GM23338 (cell line): ENCODE data around the gene DPYD. TPM values are rescaled to one million over a fixed set of nuclear protein-coding genes. Genes with fewer than 3 reads are reported as not detected.

Source experiments
- ATAC-seq: fragments of 200-7000 bp; cut with Tn5 transposase; 3 replicates; pipeline ENCODE4 v1.9.1; 2020
- DNase-seq: peaks from one replicate; pipeline ENCODE4 v3.0.0-alpha.2; 2015; ENCODE audit warnings: low spot score
- H2AFZ ChIP-seq: fragments of 200-600 bp; sonication (generic); 2 replicates; pipeline ENCODE4 v1.8.0; 2016; ENCODE audit warnings: antibody characterized with exemption, mild to moderate bottlenecking, moderate library complexity
- H3F3A ChIP-seq: fragments of 200-600 bp; sonication (generic); replicated peaks from 2 replicates; pipeline ENCODE4 v1.8.0; 2017; ENCODE audit warnings: antibody characterized with exemption, mixed run types, low read depth
- H3K27ac ChIP-seq: fragments of 200-600 bp; sonication (generic); 2 replicates; pipeline ENCODE4 v1.6.1; 2016; ENCODE audit warnings: low read depth
- H3K27me3 ChIP-seq: fragments of 200-600 bp; sonication (generic); 2 replicates; pipeline ENCODE4 v1.8.0; 2016; ENCODE audit warnings: mild to moderate bottlenecking, mixed run types, moderate library complexity; ENCODE audit not compliant: insufficient read depth
- H3K36me3 ChIP-seq: fragments of 200-600 bp; sonication (generic); 2 replicates; pipeline ENCODE4 v1.8.0; 2016; ENCODE audit warnings: mild to moderate bottlenecking; ENCODE audit not compliant: insufficient read depth
- H3K4me1 ChIP-seq: fragments of 200-600 bp; sonication (generic); 2 replicates; pipeline ENCODE4 v1.8.0; 2016; ENCODE audit warnings: mild to moderate bottlenecking, moderate library complexity; ENCODE audit not compliant: insufficient read depth
- H3K4me2 ChIP-seq: fragments of 200-600 bp; sonication (generic); 2 replicates; pipeline ENCODE4 v1.7.1; 2017; ENCODE audit warnings: mixed run types
- H3K4me3 ChIP-seq: fragments of 200-600 bp; sonication (generic); 2 replicates; pipeline ENCODE4 v1.6.1; 2016; ENCODE audit warnings: mixed run types
- H3K79me2 ChIP-seq: fragments of 200-600 bp; sonication (generic); replicated peaks from 2 replicates; pipeline ENCODE4 v1.8.0; 2017; ENCODE audit warnings: mild to moderate bottlenecking; ENCODE audit not compliant: insufficient read depth
- H3K9me2 ChIP-seq: fragments of 200-600 bp; sonication (generic); 2 replicates; pipeline ENCODE4 v1.8.0; 2017; ENCODE audit not compliant: insufficient read depth
- H4K20me1 ChIP-seq: fragments of 200-600 bp; sonication (generic); replicated peaks from 2 replicates; pipeline ENCODE4 v1.8.0; 2017; ENCODE audit warnings: mild to moderate bottlenecking; ENCODE audit not compliant: insufficient read depth
- H3K27ac Mint-ChIP-seq: 2 replicates; pipeline ENCODE4 v1.8.0; 2020; ENCODE audit warnings: inconsistent platforms, mild to moderate bottlenecking, moderate library complexity, mixed read lengths
- H3K27me3 Mint-ChIP-seq: 3 replicates; pipeline ENCODE4 v1.8.0; 2022; ENCODE audit warnings: low read depth, mild to moderate bottlenecking, moderate library complexity, mixed read lengths, inconsistent platforms; ENCODE audit not compliant: insufficient read depth, poor library complexity
- H3K36me3 Mint-ChIP-seq: 3 replicates; pipeline ENCODE4 v1.8.0; 2021; ENCODE audit warnings: low read depth, mild to moderate bottlenecking, inconsistent platforms, moderate library complexity, mixed read lengths
- H3K4me1 Mint-ChIP-seq: 3 replicates; pipeline ENCODE4 v1.8.0; 2020; ENCODE audit warnings: mild to moderate bottlenecking, inconsistent platforms, mixed read lengths
- H3K4me3 Mint-ChIP-seq: 3 replicates; pipeline ENCODE4 v1.8.0; 2021; ENCODE audit warnings: moderate library complexity, mild to moderate bottlenecking, inconsistent platforms, mixed read lengths
- H3K9me3 Mint-ChIP-seq: 3 replicates; pipeline ENCODE4 v1.8.0; 2020; ENCODE audit warnings: moderate library complexity, mild to moderate bottlenecking, inconsistent platforms, mixed read lengths
- CREB1 ChIP-seq: fragments of 250-450 bp; sonication (Bioruptor Pico); IDR thresholded peaks from 2 replicates; pipeline ENCODE4 v1.5.0; 2020; ENCODE audit warnings: low read depth, mild to moderate bottlenecking, moderate library complexity
- EZH2 ChIP-seq: fragments of 200-600 bp; sonication (generic); IDR thresholded peaks from one replicate; pipeline ENCODE4 v1.8.0; 2017; ENCODE audit warnings: antibody characterized with exemption, mild to moderate bottlenecking, low read depth; ENCODE audit not compliant: unreplicated experiment
- EZH2phosphoT487 ChIP-seq: fragments of 200-600 bp; sonication (generic); IDR thresholded peaks from one replicate; pipeline ENCODE4 v1.8.1; 2018; ENCODE audit warnings: antibody characterized with exemption; ENCODE audit not compliant: unreplicated experiment
- JUNB ChIP-seq: IDR thresholded peaks from one replicate; pipeline ENCODE4 v1.6.1; 2016; ENCODE audit warnings: antibody characterized with exemption; ENCODE audit not compliant: unreplicated experiment
- POLR2AphosphoS5 ChIP-seq: IDR thresholded peaks from 2 replicates; pipeline ENCODE4 v1.6.1; 2016; ENCODE audit warnings: antibody characterized with exemption, low read depth
- STAT1 ChIP-seq: IDR thresholded peaks from one replicate; pipeline ENCODE4 v1.6.1; 2016; ENCODE audit warnings: antibody characterized with exemption; ENCODE audit not compliant: unreplicated experiment
- ZNF331 ChIP-seq: fragments of 250-450 bp; sonication (Bioruptor Pico); IDR thresholded peaks from 2 replicates; pipeline ENCODE4 v1.5.0; 2020; ENCODE audit warnings: low read depth, mild to moderate bottlenecking, moderate library complexity
- polyA plus RNA-seq: library from polyadenylated mRNA; unstranded; fragments of >200 nt; fragmentation: Nextera tagmentation; extraction: Ambion mirVana; gene quantifications from 2 replicates; pipeline ENCODE4 v1.2.1, GENCODE V29; 2016
- total RNA-seq: library from RNA; depleted of rRNA; stranded (reverse); fragments of >200 nt; shearing (Covaris generic); gene quantifications from 2 replicates; pipeline ENCODE4 v1.2.3, GENCODE V29; 2014
- TF ChIP-seq, protein P1 (sequence below): IDR thresholded peaks from one replicate; pipeline ENCODE4 v1.6.1; 2018; ENCODE audit warnings: antibody characterized with exemption; ENCODE audit not compliant: unreplicated experiment
- TF ChIP-seq, protein P2 (sequence below), 2 experiments: fragments of 200-600 bp in 1 of 2; sonication (generic) in 1 of 2; conservative IDR thresholded peaks; 2 replicates each; pipeline versions ENCODE4 v1.5.1 to v1.6.1; 2016 to 2017; ENCODE audit warnings: antibody characterized with exemption in 2 of 2, low read depth in 2 of 2, mild to moderate bottlenecking in 2 of 2, moderate library complexity in 1 of 2
- TF ChIP-seq, protein P3 (sequence below): IDR thresholded peaks from 2 replicates; pipeline ENCODE4 v1.6.1; 2016; ENCODE audit warnings: antibody characterized with exemption

DPYD gene
- total and polyA plus RNA-seq, 2 experiments from 2014 or later = 0.50 to 1.6 TPM

DNA sequence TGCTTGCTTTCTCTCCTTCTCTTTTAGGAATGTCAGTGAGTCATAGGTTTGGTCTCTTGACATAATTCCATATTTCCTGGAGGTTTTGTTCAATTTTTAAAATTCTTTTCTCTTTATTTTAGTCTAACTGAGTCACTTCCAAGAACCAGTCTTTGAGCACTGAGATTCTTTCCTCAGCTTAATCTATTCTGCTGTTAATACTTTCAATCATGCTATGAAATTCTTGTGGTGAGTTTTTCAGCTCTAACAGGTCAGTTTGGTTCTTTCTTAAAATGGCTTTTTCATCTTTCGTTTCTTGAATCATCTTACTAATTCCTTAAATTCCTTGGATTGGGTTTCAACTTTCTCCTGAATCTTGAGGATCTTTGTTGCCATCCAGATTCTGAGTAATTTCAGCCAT is 878.3 kb downstream of the DPYD start:
- TF ChIP-seq EZH2 = no peak
- TF ChIP-seq POLR2AphosphoS5 = no peak
- TF ChIP-seq, protein P1, sequence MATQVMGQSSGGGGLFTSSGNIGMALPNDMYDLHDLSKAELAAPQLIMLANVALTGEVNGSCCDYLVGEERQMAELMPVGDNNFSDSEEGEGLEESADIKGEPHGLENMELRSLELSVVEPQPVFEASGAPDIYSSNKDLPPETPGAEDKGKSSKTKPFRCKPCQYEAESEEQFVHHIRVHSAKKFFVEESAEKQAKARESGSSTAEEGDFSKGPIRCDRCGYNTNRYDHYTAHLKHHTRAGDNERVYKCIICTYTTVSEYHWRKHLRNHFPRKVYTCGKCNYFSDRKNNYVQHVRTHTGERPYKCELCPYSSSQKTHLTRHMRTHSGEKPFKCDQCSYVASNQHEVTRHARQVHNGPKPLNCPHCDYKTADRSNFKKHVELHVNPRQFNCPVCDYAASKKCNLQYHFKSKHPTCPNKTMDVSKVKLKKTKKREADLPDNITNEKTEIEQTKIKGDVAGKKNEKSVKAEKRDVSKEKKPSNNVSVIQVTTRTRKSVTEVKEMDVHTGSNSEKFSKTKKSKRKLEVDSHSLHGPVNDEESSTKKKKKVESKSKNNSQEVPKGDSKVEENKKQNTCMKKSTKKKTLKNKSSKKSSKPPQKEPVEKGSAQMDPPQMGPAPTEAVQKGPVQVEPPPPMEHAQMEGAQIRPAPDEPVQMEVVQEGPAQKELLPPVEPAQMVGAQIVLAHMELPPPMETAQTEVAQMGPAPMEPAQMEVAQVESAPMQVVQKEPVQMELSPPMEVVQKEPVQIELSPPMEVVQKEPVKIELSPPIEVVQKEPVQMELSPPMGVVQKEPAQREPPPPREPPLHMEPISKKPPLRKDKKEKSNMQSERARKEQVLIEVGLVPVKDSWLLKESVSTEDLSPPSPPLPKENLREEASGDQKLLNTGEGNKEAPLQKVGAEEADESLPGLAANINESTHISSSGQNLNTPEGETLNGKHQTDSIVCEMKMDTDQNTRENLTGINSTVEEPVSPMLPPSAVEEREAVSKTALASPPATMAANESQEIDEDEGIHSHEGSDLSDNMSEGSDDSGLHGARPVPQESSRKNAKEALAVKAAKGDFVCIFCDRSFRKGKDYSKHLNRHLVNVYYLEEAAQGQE = no peak
- TF ChIP-seq CREB1 (CRISPR knock-in tag) = no peak
- TF ChIP-seq JUNB = no peak
- no peak for TF ChIP-seq ZNF331 (CRISPR knock-in tag)
- TF ChIP-seq, protein P2, sequence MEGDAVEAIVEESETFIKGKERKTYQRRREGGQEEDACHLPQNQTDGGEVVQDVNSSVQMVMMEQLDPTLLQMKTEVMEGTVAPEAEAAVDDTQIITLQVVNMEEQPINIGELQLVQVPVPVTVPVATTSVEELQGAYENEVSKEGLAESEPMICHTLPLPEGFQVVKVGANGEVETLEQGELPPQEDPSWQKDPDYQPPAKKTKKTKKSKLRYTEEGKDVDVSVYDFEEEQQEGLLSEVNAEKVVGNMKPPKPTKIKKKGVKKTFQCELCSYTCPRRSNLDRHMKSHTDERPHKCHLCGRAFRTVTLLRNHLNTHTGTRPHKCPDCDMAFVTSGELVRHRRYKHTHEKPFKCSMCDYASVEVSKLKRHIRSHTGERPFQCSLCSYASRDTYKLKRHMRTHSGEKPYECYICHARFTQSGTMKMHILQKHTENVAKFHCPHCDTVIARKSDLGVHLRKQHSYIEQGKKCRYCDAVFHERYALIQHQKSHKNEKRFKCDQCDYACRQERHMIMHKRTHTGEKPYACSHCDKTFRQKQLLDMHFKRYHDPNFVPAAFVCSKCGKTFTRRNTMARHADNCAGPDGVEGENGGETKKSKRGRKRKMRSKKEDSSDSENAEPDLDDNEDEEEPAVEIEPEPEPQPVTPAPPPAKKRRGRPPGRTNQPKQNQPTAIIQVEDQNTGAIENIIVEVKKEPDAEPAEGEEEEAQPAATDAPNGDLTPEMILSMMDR (conservative IDR thresholded peaks at IDR 0.05; ENCODE audit: low read depth in 2 of 2) = no peak
- TF ChIP-seq, protein P3, sequence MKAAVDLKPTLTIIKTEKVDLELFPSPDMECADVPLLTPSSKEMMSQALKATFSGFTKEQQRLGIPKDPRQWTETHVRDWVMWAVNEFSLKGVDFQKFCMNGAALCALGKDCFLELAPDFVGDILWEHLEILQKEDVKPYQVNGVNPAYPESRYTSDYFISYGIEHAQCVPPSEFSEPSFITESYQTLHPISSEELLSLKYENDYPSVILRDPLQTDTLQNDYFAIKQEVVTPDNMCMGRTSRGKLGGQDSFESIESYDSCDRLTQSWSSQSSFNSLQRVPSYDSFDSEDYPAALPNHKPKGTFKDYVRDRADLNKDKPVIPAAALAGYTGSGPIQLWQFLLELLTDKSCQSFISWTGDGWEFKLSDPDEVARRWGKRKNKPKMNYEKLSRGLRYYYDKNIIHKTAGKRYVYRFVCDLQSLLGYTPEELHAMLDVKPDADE = no peak
- no peak for TF ChIP-seq EZH2phosphoT487
- no peaks in the 10 kb centered on the region for H3K4me1 Mint-ChIP-seq
- peaks cover 6% of the 10 kb centered on the region for H3K9me2 ChIP-seq
- H3K27me3 Mint-ChIP-seq = no peaks in the 10 kb centered on the region
- no peak overlapping the region for H3K27ac ChIP-seq
- H3K36me3 ChIP-seq = no peaks in the 10 kb centered on the region
- no peaks in the 10 kb centered on the region for H3K4me1 ChIP-seq
- ATAC-seq = no peak
- H3K4me2 ChIP-seq = no peak overlapping the region
- H2AFZ ChIP-seq = no peak overlapping the region
- peaks cover 15% of the 10 kb centered on the region; the same call in 2 of the 3 replicates for H3K9me3 Mint-ChIP-seq
- no peaks in the 10 kb centered on the region for H3F3A ChIP-seq
- no peak overlapping the region for H3K4me3 Mint-ChIP-seq
- H3K4me3 ChIP-seq = no peak overlapping the region
- H3K79me2 ChIP-seq = no peaks in the 10 kb centered on the region
- H3K27me3 ChIP-seq = no peaks in the 10 kb centered on the region
- H3K27ac Mint-ChIP-seq = no peak overlapping the region
- no peaks in the 10 kb centered on the region for H3K36me3 Mint-ChIP-seq
- no peaks in the 10 kb centered on the region for H4K20me1 ChIP-seq
- no peak for DNase-seq

DNA sequence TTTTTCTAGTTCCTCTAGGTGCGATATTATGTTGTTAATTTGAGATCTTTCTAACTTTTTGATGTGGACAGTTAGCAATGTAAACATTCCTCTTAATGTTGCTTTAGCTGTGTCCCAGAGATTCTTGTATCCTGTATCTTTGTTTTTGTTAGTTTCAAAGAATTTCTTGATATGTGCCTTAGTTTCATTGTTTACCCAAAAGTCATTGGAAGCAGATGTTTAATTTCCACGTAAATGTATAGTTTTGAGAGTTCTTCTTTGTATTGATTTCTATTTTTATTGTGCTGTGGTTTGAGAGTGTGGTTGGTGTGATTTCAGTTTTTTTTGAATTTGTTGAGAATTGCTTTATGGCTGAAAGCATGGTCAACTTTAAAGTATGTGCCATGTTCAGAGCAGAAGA is 879.8 kb downstream of the DPYD start:
- Histone ChIP-seq H3F3A (no peaks in the 10 kb centered on the region), H3K27me3 (no peaks in the 10 kb centered on the region), H3K27ac (no peak overlapping the region)
- no peak for TF ChIP-seq POLR2AphosphoS5
- no peak for TF ChIP-seq JUNB
- no peak for TF ChIP-seq STAT1

More for the DNA sequence above, 879.8 kb downstream of the DPYD start:
- Histone ChIP-seq H3K79me2 (no peaks in the 10 kb centered on the region), H3K36me3 (no peaks in the 10 kb centered on the region), H3K4me3 (no peak overlapping the region), H3K4me1 (no peaks in the 10 kb centered on the region), H3K9me2 (peaks cover 6% of the 10 kb centered on the region), H4K20me1 (no peaks in the 10 kb centered on the region), H2AFZ (no peak overlapping the region), H3K4me2 (no peak overlapping the region)
- peaks cover 15% of the 10 kb centered on the region; the same call in 2 of the 3 replicates for H3K9me3 Mint-ChIP-seq
- no peak for ATAC-seq
- no peak overlapping the region for H3K4me3 Mint-ChIP-seq
- no peak for DNase-seq
- H3K27ac Mint-ChIP-seq = no peak overlapping the region; the same call in 1 of the 2 replicates
- peaks cover 2% of the 10 kb centered on the region for H3K27me3 Mint-ChIP-seq
- no peaks in the 10 kb centered on the region for H3K4me1 Mint-ChIP-seq
- H3K36me3 Mint-ChIP-seq = no peaks in the 10 kb centered on the region
